Central memory CD8-positive, alpha-beta T cell (primary cell): ENCODE measurements around the gene BEND2.

Experiments
- ATAC-seq: fragments of 150-1000 bp; cut with Tn5 transposase; replicated peaks from 2 replicates; pipeline ENCODE4 v1.10.0; 2022; ENCODE audit warnings: mild to moderate bottlenecking, moderate FRiP score, moderate number of reproducible peaks; ENCODE audit not compliant: poor library complexity, severe bottlenecking; ENCODE audit errors: extremely low read depth
- DNase-seq, 2 donors: peaks; one replicate each; pipeline ENCODE4 v3.0.0; 2021; ENCODE audit warnings: low spot score in 2 of 2
- H3K27ac Mint-ChIP-seq: one replicate; pipeline ENCODE4 v1.8.0; 2022; ENCODE audit warnings: low read depth, mild to moderate bottlenecking, moderate library complexity, mixed read lengths
- H3K27me3 Mint-ChIP-seq: one replicate; pipeline ENCODE4 v1.8.0; 2022; ENCODE audit warnings: mixed read lengths
- H3K36me3 Mint-ChIP-seq: one replicate; pipeline ENCODE4 v1.8.0; 2022; ENCODE audit warnings: mild to moderate bottlenecking, moderate library complexity, mixed read lengths; ENCODE audit not compliant: insufficient read depth
- H3K4me1 Mint-ChIP-seq: one replicate; pipeline ENCODE4 v1.8.0; 2022; ENCODE audit warnings: mixed read lengths
- H3K4me3 Mint-ChIP-seq: one replicate; pipeline ENCODE4 v1.8.0; 2022; ENCODE audit warnings: mild to moderate bottlenecking, moderate library complexity, mixed read lengths
- H3K9me3 Mint-ChIP-seq: one replicate; pipeline ENCODE4 v1.8.0; 2022; ENCODE audit warnings: mixed read lengths

Gene BEND2

DNA sequence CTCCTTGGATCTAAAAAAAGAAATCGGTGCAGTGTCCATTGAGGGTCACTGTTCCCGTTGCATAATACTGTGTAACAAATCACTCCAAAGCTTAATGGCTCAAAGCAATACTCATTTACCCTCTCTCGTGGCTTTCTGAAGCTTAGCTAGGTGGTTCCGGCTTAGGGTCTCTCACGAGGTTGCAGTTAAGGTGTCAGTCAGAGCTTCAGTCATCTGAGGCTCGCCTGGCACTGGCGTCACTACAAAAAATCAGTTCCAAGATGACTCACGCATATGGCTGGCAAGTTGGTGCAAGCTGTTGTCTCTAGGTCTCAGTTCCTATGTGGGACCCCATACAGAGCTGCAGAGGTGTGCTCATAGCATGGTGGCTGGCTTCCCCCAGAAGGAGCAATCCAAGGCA lies 91.0 kb downstream of the BEND2 start:
- Mint-ChIP-seq H3K4me3 (no peak overlapping the region), H3K27ac (no peak overlapping the region), H3K27me3 (no peaks in the 10 kb centered on the region), H3K4me1 (no peaks in the 10 kb centered on the region), H3K9me3 (no peaks in the 10 kb centered on the region), H3K36me3 (no peaks in the 10 kb centered on the region)
- no peak for ATAC-seq
- no peak for DNase-seq

DNA sequence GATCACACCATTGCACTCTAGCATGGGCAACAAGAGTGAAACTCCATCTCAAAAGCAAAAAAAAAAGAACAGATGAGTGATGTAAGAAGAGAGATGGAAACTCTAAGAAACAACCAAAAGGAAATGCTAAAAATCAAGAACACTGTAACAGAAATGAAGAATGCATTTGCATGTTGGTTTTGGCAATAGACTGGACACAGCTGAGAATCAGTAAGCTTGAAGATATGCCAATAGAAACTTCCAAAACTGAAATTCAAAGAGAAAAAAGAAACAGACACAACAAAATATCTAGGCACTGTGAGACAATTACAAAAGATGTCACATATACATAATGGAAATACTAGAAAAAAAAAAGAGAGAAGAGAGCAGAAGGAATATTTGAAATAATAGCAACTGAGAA lies 93.7 kb downstream of the BEND2 start:
- no peaks in the 10 kb centered on the region for H3K27me3 Mint-ChIP-seq
- H3K4me1 Mint-ChIP-seq, result no peaks in the 10 kb centered on the region
- no peak for DNase-seq
- no peak overlapping the region for H3K27ac Mint-ChIP-seq
- no peak for ATAC-seq
- no peak overlapping the region for H3K4me3 Mint-ChIP-seq
- no peaks in the 10 kb centered on the region for H3K9me3 Mint-ChIP-seq
- no peaks in the 10 kb centered on the region for H3K36me3 Mint-ChIP-seq

DNA sequence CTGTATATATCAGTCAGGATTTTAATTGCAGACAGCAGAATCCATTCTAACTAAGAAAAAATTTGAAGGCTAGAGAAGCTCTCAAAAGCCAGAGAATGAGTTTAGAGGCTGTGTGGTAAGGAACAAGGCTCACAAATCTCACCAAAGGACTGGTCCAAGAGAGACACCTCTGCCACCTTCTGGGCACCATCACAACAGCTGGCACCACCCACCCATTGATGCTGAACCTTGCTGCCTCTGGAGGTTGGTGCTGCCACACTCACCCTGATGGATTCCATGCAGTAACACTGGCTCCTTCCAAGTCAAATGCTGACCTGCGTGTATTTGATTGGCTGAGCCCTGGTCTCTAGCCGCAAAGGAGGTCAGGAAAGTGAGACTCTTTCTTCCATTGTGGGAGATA lies 100.8 kb downstream of the BEND2 start:
- no peak for ATAC-seq
- Mint-ChIP-seq H3K27ac (no peak overlapping the region), H3K36me3 (no peaks in the 10 kb centered on the region), H3K27me3 (peaks cover 6% of the 10 kb centered on the region), H3K4me3 (no peak overlapping the region), H3K9me3 (no peaks in the 10 kb centered on the region), H3K4me1 (no peaks in the 10 kb centered on the region)
- no peak for DNase-seq
